Measurements from ENCODE around the gene SCFD1. TPM values are rescaled to one million over a fixed set of nuclear protein-coding genes. Genes with fewer than 3 reads are reported as not detected.
"Not testable (repeated sequence)": the region's sequence is repeated elsewhere in the genome, so short reads cannot be mapped to it uniquely, and the experiment has no call there.

SCFD1 gene
- total RNA-seq, 1 donor: 139 TPM

DNA sequence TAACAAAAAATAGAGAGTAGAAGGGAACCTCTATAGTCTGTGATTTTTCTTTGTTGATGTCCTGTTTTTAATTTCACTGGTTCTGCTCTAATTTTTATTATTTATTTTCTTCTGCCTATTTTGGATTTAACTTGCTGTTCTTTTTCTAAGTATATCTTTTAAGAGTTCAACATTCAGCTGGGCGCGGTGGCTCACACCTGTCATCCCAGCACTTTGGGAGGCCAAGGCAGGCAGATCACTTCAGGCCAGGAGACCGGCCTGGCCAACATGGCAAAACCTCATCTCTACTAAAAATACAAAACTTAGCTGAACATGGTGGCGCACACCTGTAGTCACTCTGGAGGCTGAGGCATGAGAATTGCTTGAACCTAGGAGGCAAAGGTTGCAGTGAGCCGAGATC is 58.7 kb downstream of the SCFD1 start:
- not testable (repeated sequence) for H3K27me3 ChIP-seq (ENCODE audit: insufficient read depth, low read length); H3K4me3 ChIP-seq (ENCODE audit: low read length); H3K4me1 ChIP-seq (ENCODE audit: insufficient read depth, low read length); H3K9me3 ChIP-seq (ENCODE audit: low read depth, low read length)

DNA sequence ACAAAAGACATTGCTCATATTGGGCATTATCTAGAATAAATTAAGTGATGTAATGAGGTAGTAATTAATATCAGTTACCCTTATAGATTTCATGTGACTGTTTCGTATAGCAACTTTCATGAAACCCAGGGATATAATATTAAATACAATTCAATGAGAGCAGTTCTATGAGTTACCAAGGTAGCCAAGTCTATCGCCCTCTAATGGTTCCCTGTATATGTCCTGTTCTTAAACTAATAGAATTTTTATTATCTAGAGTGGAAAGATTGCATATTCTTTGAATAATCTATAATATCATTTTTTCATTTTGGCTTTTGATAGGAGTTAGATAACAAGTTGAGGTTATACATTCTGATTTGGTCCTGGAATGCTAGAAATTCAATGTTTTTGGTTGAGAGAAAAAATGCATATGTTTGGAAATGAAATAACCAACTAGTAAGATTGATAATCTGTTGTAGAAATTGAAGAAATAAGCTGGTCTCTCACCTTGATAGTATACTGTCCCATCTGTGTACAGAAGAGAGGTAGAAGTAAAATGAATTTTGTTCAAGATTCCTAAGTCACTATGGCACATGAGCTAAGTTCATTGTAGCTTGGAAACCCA is 59.7 kb downstream of the SCFD1 start:
- Histone ChIP-seq H3K27me3 (ENCODE audit: insufficient read depth, low read length) (no peaks in the 10 kb centered on the region), H3K4me3 (ENCODE audit: low read length) (no peak overlapping the region), H3K9me3 (ENCODE audit: low read depth, low read length) (no peaks in the 10 kb centered on the region), H3K4me1 (ENCODE audit: insufficient read depth, low read length) (no peaks in the 10 kb centered on the region)

GRCh38 chr14:30690487-30691355 is 68.6 kb downstream of the SCFD1 start:
- H3K27me3 ChIP-seq (ENCODE audit: insufficient read depth, low read length); H3K4me3 ChIP-seq (ENCODE audit: low read length); H3K9me3 ChIP-seq (ENCODE audit: low read depth, low read length); H3K4me1 ChIP-seq (ENCODE audit: insufficient read depth, low read length): not testable (repeated sequence)

GRCh38 chr14:30691751-30692398 is 69.8 kb downstream of the SCFD1 start:
- Histone ChIP-seq H3K9me3 (ENCODE audit: low read depth, low read length) (no peaks in the 10 kb centered on the region), H3K27me3 (ENCODE audit: insufficient read depth, low read length) (no peaks in the 10 kb centered on the region), H3K4me1 (ENCODE audit: insufficient read depth, low read length) (no peaks in the 10 kb centered on the region), H3K4me3 (ENCODE audit: low read length) (no peak overlapping the region)

- H3K9me3 ChIP-seq (ENCODE audit: low read depth, low read length): no peaks in the 10 kb centered on the region
- no peaks in the 10 kb centered on the region for H3K27me3 ChIP-seq (ENCODE audit: insufficient read depth, low read length)
- H3K4me3 ChIP-seq (ENCODE audit: low read length): no peak overlapping the region
- H3K4me1 ChIP-seq (ENCODE audit: insufficient read depth, low read length): no peaks in the 10 kb centered on the region
Observed at GRCh38 chr14:30692669-30693068, 70.5 kb downstream of the SCFD1 start.

- H3K4me3 ChIP-seq (ENCODE audit: low read length): no peak overlapping the region
- H3K4me1 ChIP-seq (ENCODE audit: insufficient read depth, low read length): no peaks in the 10 kb centered on the region
- H3K27me3 ChIP-seq (ENCODE audit: insufficient read depth, low read length): no peaks in the 10 kb centered on the region
- no peaks in the 10 kb centered on the region for H3K9me3 ChIP-seq (ENCODE audit: low read depth, low read length)
Observed at GRCh38 chr14:30698463-30698862, 76.3 kb downstream of the SCFD1 start.

- Histone ChIP-seq H3K9me3 (ENCODE audit: low read depth, low read length) (no peaks in the 10 kb centered on the region), H3K27me3 (ENCODE audit: insufficient read depth, low read length) (no peaks in the 10 kb centered on the region), H3K4me1 (ENCODE audit: insufficient read depth, low read length) (no peaks in the 10 kb centered on the region), H3K4me3 (ENCODE audit: low read length) (no peak overlapping the region)
Observed at GRCh38 chr14:30706704-30707103, 84.6 kb downstream of the SCFD1 start.

GRCh38 chr14:30708157-30708556 is 86.0 kb downstream of the SCFD1 start:
- no peak overlapping the region for H3K4me3 ChIP-seq (ENCODE audit: low read length)
- H3K9me3 ChIP-seq (ENCODE audit: low read depth, low read length): no peaks in the 10 kb centered on the region
- H3K4me1 ChIP-seq (ENCODE audit: insufficient read depth, low read length): no peaks in the 10 kb centered on the region
- H3K27me3 ChIP-seq (ENCODE audit: insufficient read depth, low read length): no peaks in the 10 kb centered on the region

DNA sequence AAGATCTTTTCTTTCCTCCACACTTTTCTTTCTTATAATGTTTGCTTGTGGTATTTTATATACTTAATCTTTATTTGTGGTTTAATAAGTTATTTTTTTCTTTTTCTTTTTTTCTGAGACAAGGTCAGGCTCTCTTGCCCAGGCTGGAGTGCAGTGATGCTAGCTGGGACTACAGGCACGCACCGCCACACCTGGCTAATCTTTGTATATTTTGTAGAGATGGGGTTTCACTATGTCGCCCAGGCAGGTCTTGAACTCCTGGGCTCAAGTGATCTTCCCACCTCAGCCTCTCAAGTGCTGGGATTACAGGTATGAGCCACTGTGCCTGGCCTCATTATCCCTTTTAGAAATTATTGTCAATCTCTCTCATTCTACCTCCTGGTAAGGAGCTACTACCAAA is 87.1 kb downstream of the SCFD1 start:
- H3K27me3 ChIP-seq (ENCODE audit: insufficient read depth, low read length): no peaks in the 10 kb centered on the region
- H3K4me1 ChIP-seq (ENCODE audit: insufficient read depth, low read length): no peaks in the 10 kb centered on the region
- H3K9me3 ChIP-seq (ENCODE audit: low read depth, low read length): no peaks in the 10 kb centered on the region
- no peak overlapping the region for H3K4me3 ChIP-seq (ENCODE audit: low read length)

- H3K27me3 ChIP-seq (ENCODE audit: insufficient read depth, low read length): no peaks in the 10 kb centered on the region
- H3K4me3 ChIP-seq (ENCODE audit: low read length): no peak overlapping the region
- no peaks in the 10 kb centered on the region for H3K4me1 ChIP-seq (ENCODE audit: insufficient read depth, low read length)
- no peaks in the 10 kb centered on the region for H3K9me3 ChIP-seq (ENCODE audit: low read depth, low read length)
Observed at GRCh38 chr14:30710876-30711275, 88.8 kb downstream of the SCFD1 start.

DNA sequence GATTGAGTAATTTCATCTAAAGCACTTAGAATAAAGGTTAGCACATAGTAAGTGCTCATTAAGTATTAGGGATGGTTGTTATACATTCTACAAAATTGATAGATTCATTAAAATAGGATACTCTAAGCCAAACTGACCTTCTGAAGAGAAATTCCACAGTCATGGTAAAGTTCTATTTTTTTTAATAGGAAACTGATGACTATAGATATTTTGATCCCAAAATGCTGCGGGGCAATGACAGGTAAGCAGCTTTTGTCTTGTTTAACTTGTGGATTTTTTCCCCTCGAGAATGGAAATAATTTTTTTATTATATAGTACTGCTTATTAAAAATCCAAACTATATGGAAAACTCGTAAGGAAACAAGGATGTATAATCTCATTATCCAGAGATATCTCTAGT is 97.0 kb downstream of the SCFD1 start:
- Histone ChIP-seq H3K4me1 (ENCODE audit: insufficient read depth, low read length) (no peaks in the 10 kb centered on the region), H3K27me3 (ENCODE audit: insufficient read depth, low read length) (no peaks in the 10 kb centered on the region), H3K9me3 (ENCODE audit: low read depth, low read length) (no peaks in the 10 kb centered on the region), H3K4me3 (ENCODE audit: low read length) (no peak overlapping the region)

DNA sequence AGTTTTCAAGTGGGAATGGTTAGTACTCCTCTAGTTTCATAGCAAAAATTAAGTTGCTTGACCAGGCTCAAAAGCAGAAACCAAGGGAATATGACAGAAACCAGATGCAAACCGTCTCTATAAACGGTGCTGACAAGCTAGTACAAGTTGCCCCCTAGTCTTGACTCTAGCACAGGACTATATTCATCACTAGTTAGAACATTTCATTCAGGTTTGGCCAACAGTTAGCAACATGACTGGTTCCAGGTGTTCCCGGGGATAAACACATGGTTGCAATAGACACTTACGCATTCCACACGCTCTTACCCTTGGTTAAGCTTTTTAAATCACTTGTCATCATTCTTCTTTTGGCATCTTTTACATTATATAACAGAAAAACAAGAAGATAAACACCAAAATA is 103.6 kb downstream of the SCFD1 start:
- H3K4me1 ChIP-seq (ENCODE audit: insufficient read depth, low read length): no peaks in the 10 kb centered on the region
- H3K9me3 ChIP-seq (ENCODE audit: low read depth, low read length): no peaks in the 10 kb centered on the region
- H3K4me3 ChIP-seq (ENCODE audit: low read length): no peak overlapping the region
- H3K27me3 ChIP-seq (ENCODE audit: insufficient read depth, low read length): no peaks in the 10 kb centered on the region

DNA sequence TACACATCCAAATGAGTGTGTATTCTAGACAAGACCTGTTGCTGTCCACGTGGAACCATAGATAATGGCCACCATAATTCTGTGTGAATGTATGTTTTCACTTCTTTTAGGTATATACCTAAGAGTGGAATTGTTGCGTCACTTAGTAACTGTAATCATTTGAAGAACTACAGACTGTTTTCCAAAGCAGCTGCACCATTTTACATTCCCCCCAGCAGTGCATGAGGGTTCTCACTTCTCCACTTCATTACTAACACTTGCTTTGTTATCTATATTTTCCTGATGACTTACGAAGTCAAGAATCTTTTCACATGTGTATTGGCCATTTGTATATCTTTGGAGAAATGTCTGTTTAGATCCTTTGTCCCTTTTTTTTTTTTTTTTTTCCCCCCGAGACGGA is 106.4 kb downstream of the SCFD1 start:
- no peaks in the 10 kb centered on the region for H3K4me1 ChIP-seq (ENCODE audit: insufficient read depth, low read length)

GRCh38 chr14:30737916-30738315 is 115.8 kb downstream of the SCFD1 start:
- Histone ChIP-seq H3K27me3 (ENCODE audit: insufficient read depth, low read length) (no peaks in the 10 kb centered on the region), H3K4me1 (ENCODE audit: insufficient read depth, low read length) (no peaks in the 10 kb centered on the region), H3K9me3 (ENCODE audit: low read depth, low read length) (no peaks in the 10 kb centered on the region), H3K4me3 (ENCODE audit: low read length) (no peak overlapping the region)

More for the DNA sequence above, 106.4 kb downstream of the SCFD1 start:
- H3K4me3 ChIP-seq (ENCODE audit: low read length): no peak overlapping the region
- no peaks in the 10 kb centered on the region for H3K9me3 ChIP-seq (ENCODE audit: low read depth, low read length)
- no peaks in the 10 kb centered on the region for H3K27me3 ChIP-seq (ENCODE audit: insufficient read depth, low read length)

- Histone ChIP-seq H3K27me3 (ENCODE audit: insufficient read depth, low read length) (no peaks in the 10 kb centered on the region), H3K4me1 (ENCODE audit: insufficient read depth, low read length) (no peaks in the 10 kb centered on the region), H3K9me3 (ENCODE audit: low read depth, low read length) (no peaks in the 10 kb centered on the region), H3K4me3 (ENCODE audit: low read length) (no peak overlapping the region)
Observed at GRCh38 chr14:30738978-30739377, 116.9 kb downstream of the SCFD1 start.
